Liver (tissue), 9 donors: ENCODE results near the gene CCNB2. TPM values are rescaled to one million over a fixed set of nuclear protein-coding genes. Genes with fewer than 3 reads are reported as not detected.

Experiments
- DNase-seq: peaks from one replicate; pipeline ENCODE4 v3.0.0-alpha.2; 2017; ENCODE audit warnings: low spot score
- H3K27ac ChIP-seq, 2 donors: one replicate each; pipeline ENCODE4 v1.7.0; 2013; ENCODE audit warnings: inconsistent platforms in 2 of 2, low read length in 2 of 2, control low read depth in 1 of 2, low read depth in 1 of 2, mild to moderate bottlenecking in 1 of 2
- H3K27me3 ChIP-seq, 4 donors: one replicate each; pipeline versions ENCODE4 v1.6.1 to v1.7.0; 2013; ENCODE audit warnings: low read length in 3 of 4, inconsistent platforms in 1 of 4, mild to moderate bottlenecking in 1 of 4, moderate library complexity in 1 of 4; ENCODE audit not compliant: control insufficient read depth in 4 of 4, insufficient read depth in 4 of 4
- H3K36me3 ChIP-seq, 4 donors: one replicate each; pipeline versions ENCODE4 v1.6.1 to v1.7.0; 2013; ENCODE audit warnings: low read length in 3 of 4, mild to moderate bottlenecking in 3 of 4, low read depth in 1 of 4, moderate library complexity in 1 of 4; ENCODE audit not compliant: control insufficient read depth in 4 of 4, insufficient read depth in 3 of 4
- H3K4me1 ChIP-seq, 4 donors: one replicate each; pipeline versions ENCODE4 v1.6.1 to v1.7.0; 2013; ENCODE audit warnings: low read length in 3 of 4, mild to moderate bottlenecking in 3 of 4, moderate library complexity in 1 of 4; ENCODE audit not compliant: control insufficient read depth in 4 of 4, insufficient read depth in 4 of 4
- H3K4me3 ChIP-seq, 3 donors: one replicate each; pipeline versions ENCODE4 v1.6.1 to v1.7.0; 2013; ENCODE audit warnings: low read length in 3 of 3, control low read depth in 1 of 3, low read depth in 1 of 3, mild to moderate bottlenecking in 1 of 3
- H3K9ac ChIP-seq, 2 donors: one replicate each; pipeline ENCODE4 v1.7.0; 2013; ENCODE audit warnings: low read length in 2 of 2, mild to moderate bottlenecking in 2 of 2, moderate library complexity in 2 of 2, control low read depth in 1 of 2, low read depth in 1 of 2
- H3K9me3 ChIP-seq, 4 donors: one replicate each; pipeline versions ENCODE4 v1.6.1 to v1.7.0; 2013; ENCODE audit warnings: low read length in 3 of 4; ENCODE audit not compliant: control insufficient read depth in 4 of 4
- CTCF ChIP-seq: fragments of 150-350 bp; IDR thresholded peaks from 2 replicates; pipeline ENCODE4 v1.5.1; 2017; ENCODE audit warnings: improper control_type of control experiment, low read depth, low read length; ENCODE audit not compliant: missing input control
- EGR1 ChIP-seq, 2 donors: IDR thresholded peaks; 2 replicates each; pipeline ENCODE4 v1.6.1; 2016 to 2018; ENCODE audit warnings: antibody characterized with exemption in 2 of 2, low read depth in 2 of 2
- FOXA1 ChIP-seq: IDR thresholded peaks from 2 replicates; pipeline ENCODE4 v1.6.1; 2016; ENCODE audit warnings: antibody characterized with exemption
- FOXA2 ChIP-seq: IDR thresholded peaks from 2 replicates; pipeline ENCODE4 v1.6.1; 2016; ENCODE audit warnings: antibody characterized with exemption
- GABPA ChIP-seq, 2 donors: IDR thresholded peaks in 1 of 2; conservative IDR thresholded peaks in 1 of 2; 2 replicates each; pipeline ENCODE4 v1.6.1; 2016; ENCODE audit warnings: antibody characterized with exemption in 2 of 2, mild to moderate bottlenecking in 1 of 2, moderate library complexity in 1 of 2
- HNF4A ChIP-seq, 2 donors: conservative IDR thresholded peaks; 2 replicates each; pipeline ENCODE4 v1.6.1; 2016; ENCODE audit warnings: antibody characterized with exemption in 2 of 2, mild to moderate bottlenecking in 2 of 2
- HNF4G ChIP-seq: IDR thresholded peaks from 2 replicates; pipeline ENCODE4 v1.6.1; 2016; ENCODE audit warnings: antibody characterized with exemption
- JUND ChIP-seq, 2 donors: IDR thresholded peaks; 2 replicates each; pipeline ENCODE4 v1.6.1; 2016; ENCODE audit warnings: antibody characterized with exemption in 2 of 2
- MAX ChIP-seq: IDR thresholded peaks from 2 replicates; pipeline ENCODE4 v1.6.1; 2016; ENCODE audit warnings: antibody characterized with exemption
- NR2F2 ChIP-seq: IDR thresholded peaks from 2 replicates; pipeline ENCODE4 v1.6.1; 2016; ENCODE audit warnings: antibody characterized with exemption
- RAD21 ChIP-seq, 2 donors: IDR thresholded peaks; 2 replicates each; pipeline ENCODE4 v1.6.1; 2016; ENCODE audit warnings: antibody characterized with exemption in 2 of 2, mild to moderate bottlenecking in 2 of 2
- RXRA ChIP-seq, 2 donors: IDR thresholded peaks; 2 replicates each; pipeline ENCODE4 v1.6.1; 2017 to 2018; ENCODE audit warnings: antibody characterized with exemption in 2 of 2, mild to moderate bottlenecking in 1 of 2
- SP1 ChIP-seq: IDR thresholded peaks from 2 replicates; pipeline ENCODE4 v1.6.1; 2018; ENCODE audit warnings: antibody characterized with exemption, mild to moderate bottlenecking
- TAF1 ChIP-seq: conservative IDR thresholded peaks from 2 replicates; pipeline ENCODE4 v1.6.1; 2016; ENCODE audit warnings: antibody characterized with exemption, mild to moderate bottlenecking
- YY1 ChIP-seq: IDR thresholded peaks from 2 replicates; pipeline ENCODE4 v1.6.1; 2016; ENCODE audit warnings: antibody characterized with exemption, mild to moderate bottlenecking
- WGBS: extraction: QIAGEN DNeasy Blood & Tissue Kit; methylation state at CpG from one replicate; pipeline ENCODE4 v1.1.7; 2013; 5-methylcytosine and 5-hydroxymethylcytosine counted together
- polyA plus RNA-seq, 2 donors: library from polyadenylated mRNA; stranded (reverse) in 1 of 2; unstranded in 1 of 2; fragments of 200-250 nt in 1 of 2; fragments of >200 nt in 1 of 2; fragmentation: Nextera tagmentation in 1 of 2; extraction: Ambion mirVana in 1 of 2; gene quantifications; one replicate each; pipeline versions ENCODE4 v1.2.1 to v1.2.3, GENCODE V29; 2013 to 2015
- total RNA-seq, 2 donors: library from RNA; depleted of rRNA; stranded (reverse); fragments of >200 nt; gene quantifications; one replicate each; pipeline ENCODE4 v1.2.3, GENCODE V29; 2014
- TF ChIP-seq, protein P1 (sequence below): IDR thresholded peaks from 2 replicates; pipeline ENCODE4 v1.6.1; 2016; ENCODE audit warnings: antibody characterized with exemption
- TF ChIP-seq, protein P2 (sequence below): IDR thresholded peaks from 2 replicates; pipeline ENCODE4 v1.6.1; 2016; ENCODE audit warnings: antibody characterized with exemption, mild to moderate bottlenecking
- TF ChIP-seq, protein P3 (sequence below): IDR thresholded peaks from 2 replicates; pipeline ENCODE4 v1.6.1; 2016; ENCODE audit warnings: antibody characterized with exemption
- donor health status: healthy.
- donor health status: healthy.
- donor health status: healthy.
- donor health status: healthy.
- donor health status: healthy.

CCNB2 gene
- total and polyA plus RNA-seq, 4 donors, result 0.42 to 53.1 (median 2.0) TPM

DNA sequence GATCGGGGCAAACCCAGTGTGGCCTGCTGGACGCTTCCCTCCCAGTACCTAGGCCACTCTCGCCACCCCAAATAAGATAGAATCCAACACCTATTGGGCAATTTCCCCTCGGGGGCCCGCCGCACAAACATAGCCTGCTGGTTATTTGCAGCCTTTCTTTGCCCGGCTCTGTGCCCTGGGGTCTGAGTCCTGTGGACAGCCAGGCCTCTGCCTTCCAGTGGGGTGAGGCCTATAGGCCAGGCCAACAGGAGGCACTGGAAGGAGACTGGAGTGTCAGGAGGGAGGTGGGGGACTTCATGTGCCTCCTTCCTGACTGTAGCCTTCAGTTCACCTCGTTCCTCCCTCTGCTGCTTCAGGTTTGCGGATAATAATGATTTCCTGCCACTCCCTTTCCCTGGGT lies 54.3 kb downstream of the CCNB2 start:
- no peak for DNase-seq
- 90% methylated on average over 9 of the region's 9 CpGs for WGBS
- peaks cover 11 to 63% (median 20%) of the 10 kb centered on the region in 4 donors for H3K36me3 ChIP-seq
- no peaks in the 10 kb centered on the region for H3K27me3 ChIP-seq
- no peak overlapping the region for H3K27ac ChIP-seq
- TF ChIP-seq, protein P1, sequence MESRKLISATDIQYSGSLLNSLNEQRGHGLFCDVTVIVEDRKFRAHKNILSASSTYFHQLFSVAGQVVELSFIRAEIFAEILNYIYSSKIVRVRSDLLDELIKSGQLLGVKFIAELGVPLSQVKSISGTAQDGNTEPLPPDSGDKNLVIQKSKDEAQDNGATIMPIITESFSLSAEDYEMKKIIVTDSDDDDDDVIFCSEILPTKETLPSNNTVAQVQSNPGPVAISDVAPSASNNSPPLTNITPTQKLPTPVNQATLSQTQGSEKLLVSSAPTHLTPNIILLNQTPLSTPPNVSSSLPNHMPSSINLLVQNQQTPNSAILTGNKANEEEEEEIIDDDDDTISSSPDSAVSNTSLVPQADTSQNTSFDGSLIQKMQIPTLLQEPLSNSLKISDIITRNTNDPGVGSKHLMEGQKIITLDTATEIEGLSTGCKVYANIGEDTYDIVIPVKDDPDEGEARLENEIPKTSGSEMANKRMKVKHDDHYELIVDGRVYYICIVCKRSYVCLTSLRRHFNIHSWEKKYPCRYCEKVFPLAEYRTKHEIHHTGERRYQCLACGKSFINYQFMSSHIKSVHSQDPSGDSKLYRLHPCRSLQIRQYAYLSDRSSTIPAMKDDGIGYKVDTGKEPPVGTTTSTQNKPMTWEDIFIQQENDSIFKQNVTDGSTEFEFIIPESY, result no peak
- TF ChIP-seq FOXA1, result no peak
- no peak for TF ChIP-seq NR2F2
- no peak for TF ChIP-seq TAF1
- no peak for TF ChIP-seq RAD21 (IDR thresholded peaks at IDR 0.05)
- TF ChIP-seq JUND (IDR thresholded peaks at IDR 0.05), result no peak
- TF ChIP-seq, protein P2, sequence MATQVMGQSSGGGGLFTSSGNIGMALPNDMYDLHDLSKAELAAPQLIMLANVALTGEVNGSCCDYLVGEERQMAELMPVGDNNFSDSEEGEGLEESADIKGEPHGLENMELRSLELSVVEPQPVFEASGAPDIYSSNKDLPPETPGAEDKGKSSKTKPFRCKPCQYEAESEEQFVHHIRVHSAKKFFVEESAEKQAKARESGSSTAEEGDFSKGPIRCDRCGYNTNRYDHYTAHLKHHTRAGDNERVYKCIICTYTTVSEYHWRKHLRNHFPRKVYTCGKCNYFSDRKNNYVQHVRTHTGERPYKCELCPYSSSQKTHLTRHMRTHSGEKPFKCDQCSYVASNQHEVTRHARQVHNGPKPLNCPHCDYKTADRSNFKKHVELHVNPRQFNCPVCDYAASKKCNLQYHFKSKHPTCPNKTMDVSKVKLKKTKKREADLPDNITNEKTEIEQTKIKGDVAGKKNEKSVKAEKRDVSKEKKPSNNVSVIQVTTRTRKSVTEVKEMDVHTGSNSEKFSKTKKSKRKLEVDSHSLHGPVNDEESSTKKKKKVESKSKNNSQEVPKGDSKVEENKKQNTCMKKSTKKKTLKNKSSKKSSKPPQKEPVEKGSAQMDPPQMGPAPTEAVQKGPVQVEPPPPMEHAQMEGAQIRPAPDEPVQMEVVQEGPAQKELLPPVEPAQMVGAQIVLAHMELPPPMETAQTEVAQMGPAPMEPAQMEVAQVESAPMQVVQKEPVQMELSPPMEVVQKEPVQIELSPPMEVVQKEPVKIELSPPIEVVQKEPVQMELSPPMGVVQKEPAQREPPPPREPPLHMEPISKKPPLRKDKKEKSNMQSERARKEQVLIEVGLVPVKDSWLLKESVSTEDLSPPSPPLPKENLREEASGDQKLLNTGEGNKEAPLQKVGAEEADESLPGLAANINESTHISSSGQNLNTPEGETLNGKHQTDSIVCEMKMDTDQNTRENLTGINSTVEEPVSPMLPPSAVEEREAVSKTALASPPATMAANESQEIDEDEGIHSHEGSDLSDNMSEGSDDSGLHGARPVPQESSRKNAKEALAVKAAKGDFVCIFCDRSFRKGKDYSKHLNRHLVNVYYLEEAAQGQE, result no peak
- TF ChIP-seq HNF4A (conservative IDR thresholded peaks at IDR 0.05), result no peak
- no peak for TF ChIP-seq CTCF
- TF ChIP-seq, protein P3, sequence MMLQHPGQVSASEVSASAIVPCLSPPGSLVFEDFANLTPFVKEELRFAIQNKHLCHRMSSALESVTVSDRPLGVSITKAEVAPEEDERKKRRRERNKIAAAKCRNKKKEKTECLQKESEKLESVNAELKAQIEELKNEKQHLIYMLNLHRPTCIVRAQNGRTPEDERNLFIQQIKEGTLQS, result no peak
- TF ChIP-seq FOXA2, result no peak
- no peak for TF ChIP-seq RXRA (IDR thresholded peaks at IDR 0.05)
- no peak for TF ChIP-seq GABPA (IDR thresholded peaks at IDR 0.05 in 1 of 2, conservative IDR thresholded peaks at IDR 0.05 in 1 of 2)
- TF ChIP-seq EGR1 (IDR thresholded peaks at IDR 0.05; ENCODE audit: low read depth in 2 of 2), result no peak
- no peak for TF ChIP-seq HNF4G
- TF ChIP-seq MAX, result no peak
- TF ChIP-seq YY1, result no peak
- no peak for TF ChIP-seq SP1
- no peaks in the 10 kb centered on the region for H3K9me3 ChIP-seq
- no peaks in the 10 kb centered on the region for H3K4me1 ChIP-seq
- H3K4me3 ChIP-seq, result no peak overlapping the region
- H3K9ac ChIP-seq, result no peak overlapping the region
